ENCODE data around the gene LAG3.
"Not testable (repeated sequence)": the region's sequence is repeated elsewhere in the genome, so short reads cannot be mapped to it uniquely, and the experiment has no call there.

The LAG3 gene

GRCh38 chr12:6772331-6772695, at the start of gene LAG3:
Gene LAG3 (plus strand): TSS chr12:6772520. CDS start chr12:6772853, 333 bp downstream.
- DNase-seq, result no peak

GRCh38 chr12:6722863-6723262, 49.5 kb upstream of the LAG3 start:
- DNase-seq, result no peak

- peak; percentile 99 for DNase-seq
Measured at GRCh38 chr12:6723607-6724408, 48.5 kb upstream of the LAG3 start, which contains the start of gene COPS7A. Gene COPS7A (plus strand): TSS chr12:6724046. CDS start chr12:6724657, 611 bp downstream.

GRCh38 chr12:6724409-6724797, 47.9 kb upstream of the LAG3 start:
- peak; percentile 19 for DNase-seq

GRCh38 chr12:6725350-6725749, 47.0 kb upstream of the LAG3 start:
- DNase-seq, result no peak

GRCh38 chr12:6729186-6729585, 43.1 kb upstream of the LAG3 start:
- no peak for DNase-seq

GRCh38 chr12:6730169-6730568, 42.2 kb upstream of the LAG3 start:
- no peak for DNase-seq

- DNase-seq, result no peak
Measured at GRCh38 chr12:6734506-6735387, 37.6 kb upstream of the LAG3 start.

GRCh38 chr12:6735448-6736191, 36.7 kb upstream of the LAG3 start:
- DNase-seq, result peak; percentile 40

GRCh38 chr12:6736754-6737153, 35.6 kb upstream of the LAG3 start:
- DNase-seq, result no peak

- DNase-seq, result not testable (repeated sequence)
Measured at GRCh38 chr12:6742080-6742479, 30.2 kb upstream of the LAG3 start.

- DNase-seq, result no peak
Measured at GRCh38 chr12:6742834-6743233, 29.5 kb upstream of the LAG3 start.

- DNase-seq, result not testable (repeated sequence)
Measured at GRCh38 chr12:6743300-6743699, 29.0 kb upstream of the LAG3 start.

- DNase-seq, result no peak
Measured at GRCh38 chr12:6745741-6746525, 26.4 kb upstream of the LAG3 start.

- DNase-seq, result no peak
Measured at GRCh38 chr12:6747216-6747615, 25.1 kb upstream of the LAG3 start.

GRCh38 chr12:6748761-6749160, 23.6 kb upstream of the LAG3 start:
- no peak for DNase-seq

GRCh38 chr12:6750506-6750905, 21.8 kb upstream of the LAG3 start:
- DNase-seq, result no peak

- no peak for DNase-seq
Measured at GRCh38 chr12:6751767-6752166, 20.6 kb upstream of the LAG3 start.

GRCh38 chr12:6752167-6752920, 20.0 kb upstream of the LAG3 start:
- DNase-seq, result no peak

GRCh38 chr12:6752921-6753771, 19.2 kb upstream of the LAG3 start, which contains the start of gene MLF2:
Gene MLF2 (minus strand): TSS chr12:6753141. CDS start chr12:6752334, 807 bp downstream.
- DNase-seq, result peak; percentile 97

All from CD4-positive, alpha-beta T cell treated with Interleukin-4 for 4 hours (primary cell).